Measurements from ENCODE around the gene LRMDA.

DNA sequence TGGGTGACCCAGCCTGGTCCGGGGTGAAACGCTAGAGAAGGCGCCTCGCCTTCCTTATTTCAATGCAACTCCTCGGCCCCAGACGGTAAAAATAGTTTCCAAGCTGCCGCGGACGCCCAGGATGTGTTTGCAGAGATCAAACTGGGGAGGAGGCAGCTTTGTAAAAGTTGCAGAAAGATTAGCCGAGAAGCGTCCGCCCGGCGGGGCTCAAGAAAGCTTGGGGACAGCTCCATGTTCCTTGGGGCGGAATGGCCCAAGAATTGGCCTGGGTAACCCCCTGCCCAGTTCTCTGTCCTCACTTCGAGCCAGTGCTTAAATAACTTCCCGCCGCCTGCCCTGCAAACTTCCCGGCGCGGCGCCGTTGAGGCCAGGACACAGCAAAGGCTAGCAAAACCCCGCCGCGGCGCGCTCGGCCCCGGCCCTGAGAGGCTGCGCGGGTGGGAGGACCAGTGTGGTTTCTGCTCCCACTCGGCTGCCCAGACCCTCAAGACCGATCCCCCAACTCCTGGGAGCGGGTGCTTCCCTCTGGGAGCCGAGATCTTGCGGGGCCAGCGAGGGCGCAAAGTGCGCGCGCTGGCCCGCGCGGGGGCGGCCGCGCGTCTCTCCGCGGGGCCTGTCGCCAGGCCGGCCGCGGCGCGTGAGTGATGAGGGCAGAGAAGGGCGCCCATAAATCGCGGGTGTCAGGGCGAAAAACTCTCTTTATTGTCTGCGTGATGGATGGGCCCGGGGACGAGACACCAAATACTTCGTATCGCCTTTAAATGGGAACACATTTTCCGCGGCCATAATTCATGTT lies 23.5 kb upstream of the LRMDA start:
- TF ChIP-seq, protein P1, sequence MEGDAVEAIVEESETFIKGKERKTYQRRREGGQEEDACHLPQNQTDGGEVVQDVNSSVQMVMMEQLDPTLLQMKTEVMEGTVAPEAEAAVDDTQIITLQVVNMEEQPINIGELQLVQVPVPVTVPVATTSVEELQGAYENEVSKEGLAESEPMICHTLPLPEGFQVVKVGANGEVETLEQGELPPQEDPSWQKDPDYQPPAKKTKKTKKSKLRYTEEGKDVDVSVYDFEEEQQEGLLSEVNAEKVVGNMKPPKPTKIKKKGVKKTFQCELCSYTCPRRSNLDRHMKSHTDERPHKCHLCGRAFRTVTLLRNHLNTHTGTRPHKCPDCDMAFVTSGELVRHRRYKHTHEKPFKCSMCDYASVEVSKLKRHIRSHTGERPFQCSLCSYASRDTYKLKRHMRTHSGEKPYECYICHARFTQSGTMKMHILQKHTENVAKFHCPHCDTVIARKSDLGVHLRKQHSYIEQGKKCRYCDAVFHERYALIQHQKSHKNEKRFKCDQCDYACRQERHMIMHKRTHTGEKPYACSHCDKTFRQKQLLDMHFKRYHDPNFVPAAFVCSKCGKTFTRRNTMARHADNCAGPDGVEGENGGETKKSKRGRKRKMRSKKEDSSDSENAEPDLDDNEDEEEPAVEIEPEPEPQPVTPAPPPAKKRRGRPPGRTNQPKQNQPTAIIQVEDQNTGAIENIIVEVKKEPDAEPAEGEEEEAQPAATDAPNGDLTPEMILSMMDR (IDR thresholded peaks at IDR 0.05 in 2 of 3, conservative IDR thresholded peaks at IDR 0.05 in 1 of 3; ENCODE audit: borderline replicate concordance in 1 of 3, insufficient read depth in 1 of 3, low read depth in 2 of 3, low read length in 2 of 3), result no peak
- no peak for TF ChIP-seq SP1 (IDR thresholded peaks at IDR 0.05; ENCODE audit: low read depth)
- TF ChIP-seq EGR1 (IDR thresholded peaks at IDR 0.05; ENCODE audit: low read depth), result no peak
- no peak for TF ChIP-seq POLR2A (IDR thresholded peaks at IDR 0.05; ENCODE audit: borderline replicate concordance, extremely low read depth, insufficient read depth, insufficient read length)
- TF ChIP-seq SIN3A (IDR thresholded peaks at IDR 0.05; ENCODE audit: low read depth), result no peak
- no peak for TF ChIP-seq CEBPB (IDR thresholded peaks at IDR 0.05; ENCODE audit: low read depth)
- no peak for TF ChIP-seq TCF7L2 (IDR thresholded peaks at IDR 0.05; ENCODE audit: borderline replicate concordance, extremely low read depth, insufficient read depth, insufficient read length)
- no peak for TF ChIP-seq POLR2AphosphoS5 (IDR thresholded peaks at IDR 0.05; ENCODE audit: low read depth, low read length)
- TF ChIP-seq CBX3 (IDR thresholded peaks at IDR 0.05; ENCODE audit: low read depth), result no peak
- no peak for TF ChIP-seq ZNF274 (IDR thresholded peaks at IDR 0.05; ENCODE audit: low read depth, low read length)
- no peak for TF ChIP-seq EZH2 (IDR thresholded peaks at IDR 0.05)
- TF ChIP-seq, protein P2, sequence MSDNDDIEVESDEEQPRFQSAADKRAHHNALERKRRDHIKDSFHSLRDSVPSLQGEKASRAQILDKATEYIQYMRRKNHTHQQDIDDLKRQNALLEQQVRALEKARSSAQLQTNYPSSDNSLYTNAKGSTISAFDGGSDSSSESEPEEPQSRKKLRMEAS (IDR thresholded peaks at IDR 0.05), result no peak
- TF ChIP-seq, protein P3, sequence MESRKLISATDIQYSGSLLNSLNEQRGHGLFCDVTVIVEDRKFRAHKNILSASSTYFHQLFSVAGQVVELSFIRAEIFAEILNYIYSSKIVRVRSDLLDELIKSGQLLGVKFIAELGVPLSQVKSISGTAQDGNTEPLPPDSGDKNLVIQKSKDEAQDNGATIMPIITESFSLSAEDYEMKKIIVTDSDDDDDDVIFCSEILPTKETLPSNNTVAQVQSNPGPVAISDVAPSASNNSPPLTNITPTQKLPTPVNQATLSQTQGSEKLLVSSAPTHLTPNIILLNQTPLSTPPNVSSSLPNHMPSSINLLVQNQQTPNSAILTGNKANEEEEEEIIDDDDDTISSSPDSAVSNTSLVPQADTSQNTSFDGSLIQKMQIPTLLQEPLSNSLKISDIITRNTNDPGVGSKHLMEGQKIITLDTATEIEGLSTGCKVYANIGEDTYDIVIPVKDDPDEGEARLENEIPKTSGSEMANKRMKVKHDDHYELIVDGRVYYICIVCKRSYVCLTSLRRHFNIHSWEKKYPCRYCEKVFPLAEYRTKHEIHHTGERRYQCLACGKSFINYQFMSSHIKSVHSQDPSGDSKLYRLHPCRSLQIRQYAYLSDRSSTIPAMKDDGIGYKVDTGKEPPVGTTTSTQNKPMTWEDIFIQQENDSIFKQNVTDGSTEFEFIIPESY (IDR thresholded peaks at IDR 0.05; ENCODE audit: extremely low read depth, insufficient replicate concordance, low read length), result no peak
- TF ChIP-seq RAD21 (IDR thresholded peaks at IDR 0.05; ENCODE audit: low read depth), result no peak

Measured in HCT116 (cell line).